ENCODE results near the gene E2F4.
A peak's percentile ranks its signal among the peaks of the same experiment; 100 is the strongest.

Gene E2F4

GRCh38 chr16:67191995-67192681 lies at the start of gene E2F4:
Gene E2F4 (plus strand): TSS chr16:67192155. CDS start chr16:67192228, 73 bp downstream.
- peak; percentile 96 for DNase-seq (ENCODE audit: low spot score)

DNA sequence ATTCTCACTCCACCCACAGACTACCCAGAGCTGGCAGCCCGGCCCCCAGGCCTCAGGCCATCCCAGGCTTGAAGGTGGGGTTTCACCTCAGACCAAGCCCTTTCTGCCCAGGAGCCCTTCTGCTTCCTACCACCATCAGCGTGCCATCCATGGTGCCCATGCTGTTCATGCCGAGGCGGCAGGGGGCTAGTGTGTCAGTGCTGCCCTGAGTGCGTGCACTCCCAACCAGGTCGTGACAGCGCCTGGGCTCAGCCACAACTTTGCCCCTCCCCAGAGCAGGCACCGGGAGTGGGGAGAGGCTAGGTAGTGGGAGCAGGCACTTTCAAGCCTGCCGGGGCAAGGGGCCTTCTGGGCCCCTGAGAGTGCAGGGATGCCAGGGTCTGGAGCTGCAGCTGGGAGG lies 49.6 kb upstream of the E2F4 start:
- no peak for DNase-seq (ENCODE audit: low spot score)

GRCh38 chr16:67144943-67145342 lies 47.0 kb upstream of the E2F4 start:
- DNase-seq (ENCODE audit: low spot score), result no peak

- no peak for DNase-seq (ENCODE audit: low spot score)
Measured at GRCh38 chr16:67145746-67146145, 46.2 kb upstream of the E2F4 start.

GRCh38 chr16:67146523-67147357 lies 45.2 kb upstream of the E2F4 start:
- DNase-seq (ENCODE audit: low spot score), result no peak

GRCh38 chr16:67147437-67148140 lies 44.4 kb upstream of the E2F4 start:
- DNase-seq (ENCODE audit: low spot score), result no peak

- no peak for DNase-seq (ENCODE audit: low spot score)
Measured at GRCh38 chr16:67148221-67148620, 43.7 kb upstream of the E2F4 start.

GRCh38 chr16:67148656-67149275 lies 43.2 kb upstream of the E2F4 start:
- no peak for DNase-seq (ENCODE audit: low spot score)

DNA sequence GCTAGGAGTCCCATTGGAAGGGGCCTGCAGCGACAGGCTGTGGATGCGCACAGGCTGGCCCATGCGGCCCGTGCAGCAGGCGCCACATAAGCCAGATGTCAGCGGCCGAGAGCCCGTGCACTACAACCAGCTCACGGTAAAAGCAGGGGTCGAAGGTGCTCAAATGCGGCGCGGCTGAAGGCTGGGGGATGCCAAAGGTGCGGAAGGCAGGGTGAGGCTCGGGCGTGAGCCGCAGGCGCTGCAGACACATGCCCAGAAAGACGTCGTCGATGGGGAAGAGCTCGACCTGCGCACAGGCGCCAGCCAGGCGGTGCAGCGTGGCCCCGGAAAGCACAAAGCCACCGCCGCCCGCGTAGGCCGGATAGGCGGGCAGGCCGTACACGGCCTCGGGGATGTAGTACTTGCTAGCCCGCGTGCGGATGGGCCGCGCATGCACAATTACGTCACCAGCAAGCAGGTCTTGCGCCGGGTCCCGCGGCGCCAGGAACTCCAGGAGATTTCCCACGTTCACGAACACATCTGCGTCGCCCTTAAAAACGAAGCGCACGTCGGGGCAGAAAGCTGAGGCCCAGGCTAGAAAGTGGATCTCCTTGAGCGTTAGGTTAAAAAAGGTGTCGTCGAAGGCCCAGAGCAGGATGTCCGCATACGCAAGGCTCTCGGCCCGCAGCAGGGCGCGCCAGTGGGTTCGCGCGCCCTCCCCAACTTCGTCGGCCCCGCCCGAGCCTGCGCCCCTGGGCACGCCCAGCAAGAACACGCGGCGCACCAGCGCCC lies 42.5 kb upstream of the E2F4 start:
- DNase-seq (ENCODE audit: low spot score), result no peak

GRCh38 chr16:67150047-67150832 lies 41.7 kb upstream of the E2F4 start:
- peak; percentile 82 for DNase-seq (ENCODE audit: low spot score)

DNA sequence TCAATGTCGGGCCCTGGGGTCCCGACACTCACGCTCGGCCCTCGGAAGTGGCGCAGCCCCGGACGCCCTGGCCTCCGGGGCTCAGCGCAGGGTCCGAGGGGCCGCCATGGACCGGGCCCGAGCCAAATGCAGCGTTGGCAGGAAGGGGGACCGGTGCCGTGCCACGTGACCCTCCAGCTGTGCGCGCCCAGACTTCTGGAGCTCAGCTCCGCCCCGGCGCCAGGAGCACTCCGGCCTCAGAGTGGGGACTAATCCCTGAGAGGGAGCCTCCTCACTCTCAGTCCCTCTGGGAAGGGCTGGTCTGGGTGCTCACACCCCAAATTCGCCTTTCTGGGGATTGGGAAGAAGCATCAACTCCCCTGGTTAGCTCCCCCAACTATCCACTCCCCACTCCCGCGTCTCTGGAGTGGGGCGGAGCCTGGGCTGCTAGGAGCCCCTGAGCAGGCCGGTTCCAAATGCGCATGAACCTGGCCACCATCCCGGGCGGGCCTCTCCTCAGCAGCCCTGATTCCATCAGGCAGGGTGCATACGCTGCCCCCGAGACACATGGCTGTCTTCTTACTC lies 41.0 kb upstream of the E2F4 start, which contains the start of gene B3GNT9:
Gene B3GNT9 (minus strand): TSS at position 166 of the 564 bp plus-strand sequence. CDS start 513 bp downstream, outside the sequence.
- DNase-seq (ENCODE audit: low spot score), result peak; percentile 94

DNA sequence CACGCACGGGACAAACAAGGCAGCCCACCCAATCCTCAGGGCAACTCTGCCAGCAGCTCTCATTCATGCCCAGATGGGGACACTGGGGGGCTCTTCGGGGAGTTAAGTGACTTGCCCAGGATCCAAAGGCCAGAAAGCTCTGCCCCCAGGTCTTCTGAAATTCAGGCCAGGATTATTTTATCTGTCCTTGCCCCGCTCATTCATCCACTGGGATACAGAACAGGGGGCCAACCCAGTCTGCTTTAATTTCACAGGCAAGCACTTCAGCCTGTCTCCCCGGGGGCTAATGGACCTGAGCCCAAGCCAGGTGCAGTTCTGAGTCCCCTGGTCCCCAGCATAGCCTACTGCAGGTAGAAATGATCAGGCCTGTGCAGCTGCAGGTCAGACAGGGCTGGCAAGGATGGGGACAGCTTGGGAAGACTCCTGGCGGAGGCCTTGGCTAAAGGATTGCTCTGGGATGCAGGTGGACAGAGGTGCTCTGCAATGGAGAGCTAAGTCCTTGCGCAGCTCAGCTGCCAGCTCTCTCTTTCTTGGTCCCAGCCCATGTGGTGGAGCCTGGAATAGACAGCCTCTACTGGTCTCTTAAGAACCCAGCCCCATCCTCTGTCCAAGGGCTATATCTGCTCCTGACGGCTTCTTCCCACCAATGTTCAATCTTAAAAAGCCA lies 40.4 kb upstream of the E2F4 start:
- no peak for DNase-seq (ENCODE audit: low spot score)

DNA sequence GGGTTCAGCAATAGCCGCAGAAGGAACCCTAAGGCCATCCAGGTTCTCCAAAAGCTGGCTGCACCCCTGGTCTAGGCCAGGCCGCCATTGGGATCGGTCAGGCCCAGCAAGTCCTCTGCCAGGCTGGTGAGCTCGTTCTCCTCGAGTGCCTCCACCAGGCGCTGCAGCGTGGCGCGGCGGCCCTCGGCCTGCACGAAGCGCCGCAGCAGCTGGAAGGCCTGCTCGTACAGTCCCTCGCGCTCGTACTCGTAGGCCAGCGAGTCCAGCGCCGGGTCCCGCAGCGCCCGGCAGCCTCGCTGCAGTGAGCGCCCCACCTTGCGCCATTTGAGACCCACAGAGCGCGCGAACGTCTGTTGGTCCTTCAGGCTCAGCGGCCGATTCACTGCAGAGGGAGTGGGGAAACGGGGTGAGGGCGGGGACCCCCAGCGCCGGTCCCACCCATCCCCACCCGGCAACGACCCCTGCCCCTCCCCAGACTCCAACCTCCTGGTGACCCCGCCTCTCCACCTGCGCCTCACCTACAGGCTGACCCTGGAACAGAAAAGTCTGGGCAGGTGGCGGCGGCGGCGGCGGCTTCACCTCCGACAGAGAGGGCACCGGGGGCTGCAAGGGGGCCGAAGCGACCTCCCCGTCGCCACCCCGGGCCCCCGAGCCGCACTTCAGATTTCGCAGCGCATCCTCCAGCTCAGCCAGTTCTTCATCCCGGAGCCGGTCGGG lies 37.2 kb upstream of the E2F4 start:
- DNase-seq (ENCODE audit: low spot score), result no peak

GRCh38 chr16:67155295-67156142 lies 36.4 kb upstream of the E2F4 start:
- peak; percentile 96 for DNase-seq (ENCODE audit: low spot score)

GRCh38 chr16:67156143-67156844 lies 35.7 kb upstream of the E2F4 start:
- no peak for DNase-seq (ENCODE audit: low spot score)

- DNase-seq (ENCODE audit: low spot score), result no peak
Measured at GRCh38 chr16:67157106-67157748, 34.7 kb upstream of the E2F4 start.
